GM12878 (cell line): ENCODE data around the gene ZBTB48. TPM values are rescaled to one million over a fixed set of nuclear protein-coding genes. Genes with fewer than 3 reads are reported as not detected.

Experiments used
- ATAC-seq: fragments of 200-7000 bp; cut with Tn5 transposase; 3 replicates; pipeline ENCODE4 v1.9.1; 2020; ENCODE audit warnings: mild to moderate bottlenecking, moderate library complexity
- BruUV-seq: library from RNA; stranded (reverse); fragments of 400-500 nt; replicated peaks from 2 replicates; lab custom pipeline; 2021; lab: Mats Ljungman, UMichigan
- CTCF ChIA-PET: fragments of 300-600 bp; sonication (Branson Sonifier 250); formaldehyde crosslinking; extraction: SDS; loops from one replicate; lab custom pipeline; 2021; ENCODE audit warnings: inconsistent platforms; lab: Yijun Ruan, JAX
- POLR2A ChIA-PET: fragments of 350-600 bp; formaldehyde crosslinking; extraction: SDS; loops from one replicate; lab custom pipeline; 2021; ENCODE audit warnings: inconsistent platforms; lab: Charles Lee
- RAD21 ChIA-PET: fragments of 300-600 bp; sonication (Branson Sonifier 250); formaldehyde crosslinking; loops from one replicate; lab custom pipeline; 2023; ENCODE audit warnings: antibody characterized with exemption; ENCODE audit not compliant: unreplicated experiment; lab: Charles Lee
- SMC1A ChIA-PET: fragments of 300-600 bp; sonication (Branson Sonifier 250); formaldehyde crosslinking; loops from one replicate; lab custom pipeline; 2023; ENCODE audit not compliant: unreplicated experiment, uncharacterized antibody; lab: Charles Lee
- DNase-seq: peaks from one replicate; pipeline ENCODE4 v3.0.0-alpha.2; 2011; ENCODE audit warnings: low read depth, low spot score
- FAIRE-seq: peaks from 3 replicates; lab custom pipeline; 2011; peaks lifted over from hg19 to GRCh38; lab: Jason Lieb, UNC
- H2AFZ ChIP-seq: 2 replicates; pipeline ENCODE4 v1.6.0; 2011; ENCODE audit warnings: low read depth, low read length, control low read depth; ENCODE audit not compliant: control insufficient read depth
- H3K27ac ChIP-seq: 2 replicates; pipeline ENCODE4 v1.5.1; 2011; ENCODE audit warnings: control low read depth; ENCODE audit not compliant: control insufficient read depth, insufficient read depth
- H3K27me3 ChIP-seq, 2 experiments: replicated peaks in 1 of 2; 2 replicates each; pipeline versions ENCODE4 v1.6.0 to v1.6.1; 2011; ENCODE audit warnings: low read length in 1 of 2; ENCODE audit not compliant: control insufficient read depth in 2 of 2, insufficient read depth in 2 of 2
- H3K36me3 ChIP-seq, 2 experiments: 2 replicates each; pipeline ENCODE4 v1.5.1; 2011; ENCODE audit warnings: low read length in 1 of 2; ENCODE audit not compliant: control insufficient read depth in 2 of 2, insufficient read depth in 2 of 2
- H3K4me1 ChIP-seq: 2 replicates; pipeline ENCODE4 v1.6.1; 2011; ENCODE audit warnings: mild to moderate bottlenecking, low read length, moderate library complexity, mixed read lengths; ENCODE audit not compliant: control insufficient read depth, insufficient read depth
- H3K4me2 ChIP-seq: 2 replicates; pipeline ENCODE4 v1.6.0; 2011; ENCODE audit warnings: control low read depth; ENCODE audit not compliant: control insufficient read depth, insufficient read depth
- H3K4me3 ChIP-seq: fragments of 200-600 bp; sonication (generic); 2 replicates; pipeline ENCODE4 v1.5.1; 2016
- H3K79me2 ChIP-seq: 2 replicates; pipeline ENCODE4 v1.6.0; 2011; ENCODE audit warnings: low read length; ENCODE audit not compliant: control insufficient read depth, insufficient read depth
- H3K9ac ChIP-seq: 2 replicates; pipeline ENCODE4 v1.8.0; 2011; ENCODE audit warnings: low read length, control low read depth, mixed read lengths; ENCODE audit not compliant: control insufficient read depth, insufficient read depth
- H3K9me3 ChIP-seq: replicated peaks from 3 replicates; pipeline ENCODE4 v1.5.1; 2011; ENCODE audit warnings: mild to moderate bottlenecking, low read length; ENCODE audit not compliant: control insufficient read depth, insufficient read depth
- H4K20me1 ChIP-seq: 2 replicates; pipeline ENCODE4 v1.6.0; 2011; ENCODE audit not compliant: control insufficient read depth, insufficient read depth
- EED ChIP-seq: sonication (generic); IDR thresholded peaks from 2 replicates; pipeline ENCODE4 v1.6.1; 2016; ENCODE audit warnings: antibody characterized with exemption, low read depth
- IRF3 ChIP-seq: fragments of 450-650 bp; IDR thresholded peaks from 2 replicates; pipeline ENCODE4 v1.6.1; 2014; ENCODE audit warnings: mild to moderate bottlenecking
- NFYB ChIP-seq: IDR thresholded peaks from 2 replicates; pipeline ENCODE4 v1.6.1; 2011; ENCODE audit warnings: low read depth, mild to moderate bottlenecking, low read length, improper control_type of control experiment, moderate library complexity; ENCODE audit not compliant: insufficient read depth
- RB1 ChIP-seq: fragments of 450-650 bp; formaldehyde crosslinking; IDR thresholded peaks from 2 replicates; pipeline ENCODE4 v1.6.1; 2017; ENCODE audit warnings: mild to moderate bottlenecking, borderline replicate concordance
- TCF3 ChIP-seq: IDR thresholded peaks from 2 replicates; pipeline ENCODE4 v1.6.1; 2012; ENCODE audit warnings: low read depth, mild to moderate bottlenecking, low read length, borderline replicate concordance; ENCODE audit not compliant: insufficient read depth
- ZNF274 ChIP-seq: IDR thresholded peaks from one replicate; pipeline ENCODE4 v1.8.0; 2011; ENCODE audit not compliant: insufficient read length, insufficient read depth
- WGBS: methylation state at CpG from one replicate; pipeline ENCODE4 v1.1.6; 2016; ENCODE audit warnings: low lambda C conversion rate; ENCODE audit not compliant: insufficient replicate concordance, insufficient coverage; ENCODE audit errors: missing lambda C conversion rate; 5-methylcytosine and 5-hydroxymethylcytosine counted together
- in situ Hi-C: fragments of 300-500 bp; cut with MboI; formaldehyde crosslinking; loops from 9 replicates; pipeline ENCODE4 v1.14.3; 2018; ENCODE audit warnings: mixed read lengths
- intact Hi-C: fragments of 100-400 bp; cut with micrococcal nuclease; formaldehyde crosslinking; loops from one replicate; pipeline ENCODE4 v1.14.2; 2022; ENCODE audit not compliant: unreplicated experiment
- polyA plus RNA-seq, 11 experiments: library from polyadenylated mRNA; depleted of rRNA in 4 of 11; unstranded in 6 of 11; stranded (reverse) in 5 of 11; fragments of >200 nt; fragmentation: Nextera tagmentation in 4 of 11; fragmentation: Illumina TruSeq in 1 of 11; extraction: Ambion mirVana in 4 of 11; extraction: Trizol in 1 of 11; gene quantifications; 1 replicate in 1 of 11; 2 replicates in 10 of 11; pipeline versions ENCODE4 v1.2.1 to v1.2.3, GENCODE V29; 2011 to 2016; ENCODE audit warnings: inconsistent platforms in 2 of 11, missing spikeins in 2 of 11, low read depth in 1 of 11
- total RNA-seq, 4 experiments: library from RNA; depleted of rRNA in 3 of 4; stranded (reverse); fragments of >200 nt in 3 of 4; fragmentation: Illumina TruSeq in 1 of 4; extraction: Trizol in 1 of 4; gene quantifications; 2 replicates each; pipeline versions ENCODE4 v1.2.1 to v1.2.3, GENCODE V29; 2013 to 2021

Gene ZBTB48
- total and polyA plus RNA-seq, 10 of the 15 experiments (the other 5 are each of a cell fraction or from before 2014, with no cell fraction given): 1.00 to 25.3 (median 16.7) TPM

- Histone ChIP-seq H3K36me3 (no peaks in the 10 kb centered on the region), H3K27ac (no peak overlapping the region), H3K4me3 (no peak overlapping the region), H4K20me1 (no peaks in the 10 kb centered on the region), H3K27me3 (no peaks in the 10 kb centered on the region), H3K4me1 (peaks cover 13% of the 10 kb centered on the region), H3K9ac (no peak overlapping the region), H3K4me2 (no peak overlapping the region)
- ChIA-PET SMC1A (no interaction called here), RAD21 (no interaction called here), POLR2A (interaction anchor here (0.8 to 1.0 kb wide), 2 partner anchors 23 to 51 kb away, joined by 3 read pairs; no protein-coding TSS in a partner anchor)
- DNase-seq (no peak), ATAC-seq (no peak), FAIRE-seq (no peak)
- 8% methylated on average over 6 of the region's 6 CpGs for WGBS
- intact Hi-C loops: no loop called here
- no peak for TF ChIP-seq NFYB
- TF ChIP-seq EED: no peak
- TF ChIP-seq IRF3: no peak
- no peak for TF ChIP-seq ZNF274
- no peak for TF ChIP-seq TCF3
- no peak for TF ChIP-seq RB1
- TF ChIP-seq, all 136 proteins: peak for 0
- Histone ChIP-seq H3K79me2 (peaks cover 21% of the 10 kb centered on the region), H3K9me3 (no peaks in the 10 kb centered on the region), H2AFZ (no peak overlapping the region)
- BruUV-seq: no TSS peak
- CTCF ChIA-PET: no interaction called here
- in situ Hi-C loops: no loop called here
Observed at GRCh38 chr1:6577831-6578525, 1.8 kb upstream of the ZBTB48 start.
